WERI-Rb-1 (cell line): ENCODE measurements around the gene PTCRA.

Source experiments
- DNase-seq: peaks from one replicate; pipeline ENCODE4 v3.0.0-alpha.2; 2020
- H3K27ac ChIP-seq: fragments of 250-450 bp; sonication (Bioruptor Pico); 2 replicates; pipeline ENCODE4 v1.5.1; 2020; ENCODE audit warnings: mild to moderate bottlenecking, moderate library complexity
- H3K27me3 ChIP-seq: fragments of 250-450 bp; sonication (Bioruptor Pico); 2 replicates; pipeline ENCODE4 v1.5.1; 2021; ENCODE audit warnings: mild to moderate bottlenecking, low read depth, moderate library complexity; ENCODE audit not compliant: insufficient read depth, severe bottlenecking
- H3K36me3 ChIP-seq: fragments of 250-450 bp; sonication (Bioruptor Pico); 2 replicates; pipeline ENCODE4 v1.5.1; 2020; ENCODE audit warnings: mild to moderate bottlenecking, moderate library complexity
- H3K4me3 ChIP-seq: 2 replicates; pipeline ENCODE4 v1.5.1; 2011; ENCODE audit warnings: low read depth, mild to moderate bottlenecking, control low read depth, low read length
- H3K9me3 ChIP-seq: fragments of 250-450 bp; sonication (Bioruptor Pico); 2 replicates; pipeline ENCODE4 v1.5.1; 2021; ENCODE audit warnings: mild to moderate bottlenecking, moderate library complexity; ENCODE audit not compliant: severe bottlenecking
- CTCF ChIP-seq: IDR thresholded peaks from 2 replicates; pipeline ENCODE4 v1.5.1; 2011; ENCODE audit warnings: low read depth, mild to moderate bottlenecking, control low read depth, inconsistent platforms, low read length

The PTCRA gene

GRCh38 chr6:42925248-42925857 lies 9.5 kb downstream of the PTCRA start:
- no peaks in the 10 kb centered on the region for H3K9me3 ChIP-seq
- DNase-seq, result no peak
- H3K36me3 ChIP-seq, result no peaks in the 10 kb centered on the region
- no peak overlapping the region for H3K4me3 ChIP-seq
- no peak for TF ChIP-seq CTCF
- no peak overlapping the region for H3K27ac ChIP-seq
- H3K27me3 ChIP-seq, result no peaks in the 10 kb centered on the region

GRCh38 chr6:42928986-42929820 lies 13.3 kb downstream of the PTCRA start, which contains the start of gene CNPY3:
Gene CNPY3 (plus strand): TSS chr6:42929480. CDS start chr6:42929571, 91 bp downstream.
- H3K4me3 ChIP-seq, result peak within 1 kb of the TSS; percentile 64
- H3K9me3 ChIP-seq, result no peaks in the 10 kb centered on the region
- peaks cover 30% of the 10 kb centered on the region for H3K36me3 ChIP-seq
- DNase-seq, result peak; percentile 100
- 0 out of 2 replicates have a peak, but pooled peaks have one; percentile 12 for TF ChIP-seq CTCF
- H3K27me3 ChIP-seq, result no peaks in the 10 kb centered on the region
- H3K27ac ChIP-seq, result peak within 1 kb of the TSS; percentile 91

- TF ChIP-seq CTCF, result no peak
- Histone ChIP-seq H3K9me3 (no peaks in the 10 kb centered on the region), H3K36me3 (peaks cover 37% of the 10 kb centered on the region), H3K4me3 (peak overlapping the region; percentile 64), H3K27ac (peak overlapping the region; percentile 91), H3K27me3 (no peaks in the 10 kb centered on the region)
- no peak for DNase-seq
Measured at GRCh38 chr6:42929821-42930360, 14.0 kb downstream of the PTCRA start.

GRCh38 chr6:42932412-42932811 lies 16.6 kb downstream of the PTCRA start:
- no peaks in the 10 kb centered on the region for H3K9me3 ChIP-seq
- DNase-seq, result no peak
- no peak overlapping the region for H3K27ac ChIP-seq
- H3K36me3 ChIP-seq, result peaks cover 61% of the 10 kb centered on the region
- no peaks in the 10 kb centered on the region for H3K27me3 ChIP-seq
- no peak overlapping the region for H3K4me3 ChIP-seq
- no peak for TF ChIP-seq CTCF

GRCh38 chr6:42933205-42933604 lies 17.4 kb downstream of the PTCRA start:
- H3K36me3 ChIP-seq, result peaks cover 68% of the 10 kb centered on the region
- H3K27ac ChIP-seq, result no peak overlapping the region
- H3K27me3 ChIP-seq, result no peaks in the 10 kb centered on the region
- no peak for TF ChIP-seq CTCF
- H3K4me3 ChIP-seq, result no peak overlapping the region
- no peaks in the 10 kb centered on the region for H3K9me3 ChIP-seq
- DNase-seq, result no peak
